HepG2 (cell line): Measurements from ENCODE around the gene ENTPD1.

Source experiments
- BHLHE40 ChIP-seq: IDR thresholded peaks from 2 replicates; pipeline ENCODE4 v1.6.1; 2011; ENCODE audit warnings: low read length, improper control_type of control experiment
- IKZF1 ChIP-seq: fragments of 450-650 bp; IDR thresholded peaks from 2 replicates; pipeline ENCODE4 v1.7.1; 2016
- ZKSCAN8 ChIP-seq: IDR thresholded peaks from 2 replicates; pipeline ENCODE4 v1.6.1; 2016; ENCODE audit warnings: borderline replicate concordance, missing genetic modification reagents, missing compliant biosample characterization
- ZNF558 ChIP-seq: sonication (generic); formaldehyde crosslinking; IDR thresholded peaks from 2 replicates; pipeline ENCODE4 v1.9.0; 2022; ENCODE audit warnings: mild to moderate bottlenecking, missing genetic modification reagents, borderline replicate concordance
- TF ChIP-seq, protein P1 (sequence below): sonication (generic); formaldehyde crosslinking; IDR thresholded peaks from 2 replicates; pipeline ENCODE4 v1.5.0; 2020; ENCODE audit warnings: mild to moderate bottlenecking, missing genetic modification reagents, moderate library complexity

DNA sequence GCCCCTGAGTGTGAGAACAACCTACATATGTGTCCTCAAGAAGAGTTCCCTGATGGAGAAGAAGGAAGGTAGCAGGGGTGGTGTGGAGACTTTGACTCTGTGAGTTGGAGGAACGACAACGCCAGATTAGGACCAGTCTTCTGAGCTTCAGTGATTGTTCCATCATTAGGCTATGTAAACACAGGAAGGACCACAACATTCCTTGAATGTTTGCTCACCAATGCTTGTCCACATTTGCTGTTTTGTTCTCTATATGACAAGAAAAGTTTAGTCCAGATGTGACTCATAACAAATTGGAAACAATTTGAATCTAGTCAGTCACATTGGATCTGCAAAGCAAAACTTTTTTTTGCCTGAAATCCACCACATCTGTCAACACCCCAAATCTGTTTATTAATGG is 62.7 kb downstream of the ENTPD1 start:
- TF ChIP-seq, protein P1, sequence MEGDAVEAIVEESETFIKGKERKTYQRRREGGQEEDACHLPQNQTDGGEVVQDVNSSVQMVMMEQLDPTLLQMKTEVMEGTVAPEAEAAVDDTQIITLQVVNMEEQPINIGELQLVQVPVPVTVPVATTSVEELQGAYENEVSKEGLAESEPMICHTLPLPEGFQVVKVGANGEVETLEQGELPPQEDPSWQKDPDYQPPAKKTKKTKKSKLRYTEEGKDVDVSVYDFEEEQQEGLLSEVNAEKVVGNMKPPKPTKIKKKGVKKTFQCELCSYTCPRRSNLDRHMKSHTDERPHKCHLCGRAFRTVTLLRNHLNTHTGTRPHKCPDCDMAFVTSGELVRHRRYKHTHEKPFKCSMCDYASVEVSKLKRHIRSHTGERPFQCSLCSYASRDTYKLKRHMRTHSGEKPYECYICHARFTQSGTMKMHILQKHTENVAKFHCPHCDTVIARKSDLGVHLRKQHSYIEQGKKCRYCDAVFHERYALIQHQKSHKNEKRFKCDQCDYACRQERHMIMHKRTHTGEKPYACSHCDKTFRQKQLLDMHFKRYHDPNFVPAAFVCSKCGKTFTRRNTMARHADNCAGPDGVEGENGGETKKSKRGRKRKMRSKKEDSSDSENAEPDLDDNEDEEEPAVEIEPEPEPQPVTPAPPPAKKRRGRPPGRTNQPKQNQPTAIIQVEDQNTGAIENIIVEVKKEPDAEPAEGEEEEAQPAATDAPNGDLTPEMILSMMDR (CRISPR knock-in tag), result no peak
- no peak for TF ChIP-seq IKZF1
- TF ChIP-seq ZKSCAN8 (CRISPR knock-in tag), result no peak
- TF ChIP-seq BHLHE40, result no peak
- no peak for TF ChIP-seq ZNF558 (CRISPR knock-in tag)
